ENCODE measurements around the gene EDA.
"Not testable (repeated sequence)": the region's sequence is repeated elsewhere in the genome, so short reads cannot be mapped to it uniquely, and the experiment has no call there.

EDA gene

DNA sequence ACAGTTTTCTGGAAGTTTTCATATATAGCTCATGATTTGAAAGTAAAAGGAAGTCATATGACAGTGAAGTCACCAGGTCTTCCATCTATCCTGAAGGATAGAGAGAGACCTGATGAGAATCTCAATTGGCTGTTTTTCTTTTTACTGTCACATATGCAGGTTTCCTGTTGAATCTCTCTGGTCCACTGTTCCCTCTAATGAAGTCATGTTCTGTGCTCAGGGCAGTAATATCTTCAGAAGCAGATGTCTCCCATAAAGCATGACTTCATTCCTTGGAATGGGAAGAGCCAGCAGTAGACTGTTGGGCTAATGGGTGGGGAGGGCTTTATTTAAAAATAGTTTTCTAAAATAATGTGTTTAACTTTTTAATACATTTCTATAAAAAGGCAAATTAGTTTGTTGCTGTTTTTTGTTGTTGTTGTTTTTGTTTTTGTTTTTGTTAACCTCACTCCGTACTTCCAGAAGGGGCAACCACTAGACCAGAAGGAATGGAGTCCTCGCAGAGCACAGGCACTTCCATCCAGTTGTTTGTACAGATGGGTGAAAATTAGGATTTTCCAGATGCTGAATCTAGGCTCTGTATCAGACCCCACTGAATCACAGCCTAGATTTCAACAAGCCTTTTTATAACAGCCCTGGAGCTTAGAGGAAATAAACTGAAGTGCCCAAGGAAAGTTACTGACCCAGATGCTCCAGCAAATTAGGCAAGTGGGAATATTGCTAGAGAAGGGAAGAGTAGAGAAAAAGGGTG is 379.6 kb downstream of the EDA start:
- Histone ChIP-seq H2AFZ (ENCODE audit: low read length, unreplicated experiment) (no peak overlapping the region), H3K4me3 (ENCODE audit: low read depth, low read length) (no peak overlapping the region), H3K79me2 (ENCODE audit: control insufficient read depth, insufficient read depth, low read length, unreplicated experiment) (no peaks in the 10 kb centered on the region), H3K4me1 (ENCODE audit: control insufficient read depth, insufficient read depth, low read length, unreplicated experiment) (no peaks in the 10 kb centered on the region), H3K36me3 (ENCODE audit: insufficient read depth, low read length) (no peaks in the 10 kb centered on the region), H3K27me3 (ENCODE audit: insufficient read depth, low read length) (no peaks in the 10 kb centered on the region), H3K27ac (ENCODE audit: low read depth, low read length) (no peak overlapping the region)

DNA sequence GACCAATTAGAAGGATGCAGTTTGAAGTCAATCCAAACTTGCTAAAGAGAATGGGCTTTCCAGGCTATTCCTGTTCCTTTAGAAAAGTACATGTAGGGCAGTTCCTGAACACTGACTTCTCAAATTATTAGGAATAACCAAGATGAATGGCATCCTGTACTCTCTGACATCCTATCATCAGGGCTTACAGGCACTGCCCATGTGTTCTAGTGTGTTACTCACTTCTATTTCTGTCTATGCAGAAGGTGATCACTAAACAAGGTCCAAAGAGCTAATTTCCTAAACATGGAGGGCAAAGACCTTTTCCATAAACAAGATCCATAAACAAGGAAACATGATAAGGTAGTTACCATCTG is 380.2 kb downstream of the EDA start:
- Histone ChIP-seq H3K27ac (ENCODE audit: low read depth, low read length) (no peak overlapping the region), H3K4me1 (ENCODE audit: control insufficient read depth, insufficient read depth, low read length, unreplicated experiment) (no peaks in the 10 kb centered on the region), H3K79me2 (ENCODE audit: control insufficient read depth, insufficient read depth, low read length, unreplicated experiment) (no peaks in the 10 kb centered on the region), H3K36me3 (ENCODE audit: insufficient read depth, low read length) (no peaks in the 10 kb centered on the region), H3K4me3 (ENCODE audit: low read depth, low read length) (no peak overlapping the region), H2AFZ (ENCODE audit: low read length, unreplicated experiment) (no peak overlapping the region), H3K27me3 (ENCODE audit: insufficient read depth, low read length) (no peaks in the 10 kb centered on the region)

DNA sequence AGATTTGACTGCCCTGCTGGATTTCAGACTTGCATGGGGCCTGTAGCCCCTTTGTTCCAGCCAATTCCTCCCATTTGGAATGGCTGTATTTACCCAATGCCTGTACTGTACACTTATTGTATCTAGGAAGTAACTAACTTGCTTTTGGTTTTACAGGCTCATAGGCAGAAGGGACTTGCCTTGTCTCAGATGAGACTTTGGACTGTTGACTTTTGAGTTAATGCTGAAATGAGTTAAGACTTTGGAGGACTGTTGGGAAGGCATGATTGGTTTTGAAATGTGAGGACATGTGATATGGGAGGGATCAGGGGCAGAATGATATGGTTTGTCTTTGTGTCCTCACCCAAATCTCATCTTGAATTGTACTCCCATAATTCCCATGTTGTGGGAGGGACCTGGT is 382.4 kb downstream of the EDA start:
- not testable (repeated sequence) for H3K36me3 ChIP-seq (ENCODE audit: insufficient read depth, low read length); H2AFZ ChIP-seq (ENCODE audit: low read length, unreplicated experiment); H3K4me3 ChIP-seq (ENCODE audit: low read depth, low read length); H3K79me2 ChIP-seq (ENCODE audit: control insufficient read depth, insufficient read depth, low read length, unreplicated experiment); H3K4me1 ChIP-seq (ENCODE audit: control insufficient read depth, insufficient read depth, low read length, unreplicated experiment); H3K27ac ChIP-seq (ENCODE audit: low read depth, low read length); H3K27me3 ChIP-seq (ENCODE audit: insufficient read depth, low read length)

- Histone ChIP-seq H3K27ac (ENCODE audit: low read depth, low read length) (no peak overlapping the region), H3K36me3 (ENCODE audit: insufficient read depth, low read length) (no peaks in the 10 kb centered on the region), H3K4me3 (ENCODE audit: low read depth, low read length) (no peak overlapping the region), H3K27me3 (ENCODE audit: insufficient read depth, low read length) (no peaks in the 10 kb centered on the region), H2AFZ (ENCODE audit: low read length, unreplicated experiment) (no peak overlapping the region), H3K4me1 (ENCODE audit: control insufficient read depth, insufficient read depth, low read length, unreplicated experiment) (no peaks in the 10 kb centered on the region), H3K79me2 (ENCODE audit: control insufficient read depth, insufficient read depth, low read length, unreplicated experiment) (no peaks in the 10 kb centered on the region)
Observed at GRCh38 chrX:70001269-70001668, 385.4 kb downstream of the EDA start.

DNA sequence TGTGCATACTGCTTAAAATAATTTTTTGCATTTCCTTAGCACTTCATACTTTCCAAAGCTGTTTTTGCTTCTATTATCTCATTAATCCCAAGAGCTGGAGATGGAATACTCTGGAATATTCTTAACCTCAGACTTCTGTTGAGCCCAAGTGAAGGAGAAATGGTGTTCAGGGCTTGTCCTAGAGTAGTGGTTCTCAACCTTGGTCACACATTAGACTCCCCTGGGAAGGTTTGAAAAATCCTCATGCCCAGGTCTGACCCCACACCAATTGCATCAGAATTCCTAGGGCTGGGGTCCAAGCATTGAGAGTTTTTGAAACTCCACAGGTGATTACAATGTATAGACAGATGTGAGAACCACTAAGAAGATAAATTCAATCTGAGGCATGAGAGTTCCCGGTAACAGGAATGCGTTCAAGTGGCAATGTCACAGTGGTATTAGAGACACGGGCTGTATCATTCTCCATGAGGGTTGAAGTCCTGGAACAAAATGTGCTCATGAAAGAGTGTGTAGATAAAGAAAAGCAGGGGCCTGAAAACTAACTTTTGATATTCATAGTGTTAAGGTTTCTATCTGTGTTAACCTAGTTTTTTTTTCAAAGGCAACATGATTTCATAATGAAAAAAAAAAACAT is 385.9 kb downstream of the EDA start:
- Histone ChIP-seq H3K4me1 (ENCODE audit: control insufficient read depth, insufficient read depth, low read length, unreplicated experiment) (no peaks in the 10 kb centered on the region), H3K27ac (ENCODE audit: low read depth, low read length) (no peak overlapping the region), H3K79me2 (ENCODE audit: control insufficient read depth, insufficient read depth, low read length, unreplicated experiment) (no peaks in the 10 kb centered on the region), H3K36me3 (ENCODE audit: insufficient read depth, low read length) (no peaks in the 10 kb centered on the region), H2AFZ (ENCODE audit: low read length, unreplicated experiment) (no peak overlapping the region), H3K27me3 (ENCODE audit: insufficient read depth, low read length) (0 out of 2 replicates have a peak, but pooled peaks cover 2% of the 10 kb centered on the region), H3K4me3 (ENCODE audit: low read depth, low read length) (no peak overlapping the region)

GRCh38 chrX:70007946-70008345 is 392.0 kb downstream of the EDA start:
- Histone ChIP-seq H2AFZ (ENCODE audit: low read length, unreplicated experiment) (no peak overlapping the region), H3K4me3 (ENCODE audit: low read depth, low read length) (no peak overlapping the region), H3K36me3 (ENCODE audit: insufficient read depth, low read length) (no peaks in the 10 kb centered on the region), H3K79me2 (ENCODE audit: control insufficient read depth, insufficient read depth, low read length, unreplicated experiment) (no peaks in the 10 kb centered on the region), H3K27me3 (ENCODE audit: insufficient read depth, low read length) (0 out of 2 replicates have a peak, but pooled peaks cover 3% of the 10 kb centered on the region), H3K27ac (ENCODE audit: low read depth, low read length) (no peak overlapping the region), H3K4me1 (ENCODE audit: control insufficient read depth, insufficient read depth, low read length, unreplicated experiment) (no peaks in the 10 kb centered on the region)

- Histone ChIP-seq H3K27ac (ENCODE audit: low read depth, low read length) (no peak overlapping the region), H3K79me2 (ENCODE audit: control insufficient read depth, insufficient read depth, low read length, unreplicated experiment) (no peaks in the 10 kb centered on the region), H3K4me3 (ENCODE audit: low read depth, low read length) (no peak overlapping the region), H3K27me3 (ENCODE audit: insufficient read depth, low read length) (0 out of 2 replicates have a peak, but pooled peaks cover 3% of the 10 kb centered on the region), H3K36me3 (ENCODE audit: insufficient read depth, low read length) (no peaks in the 10 kb centered on the region), H3K4me1 (ENCODE audit: control insufficient read depth, insufficient read depth, low read length, unreplicated experiment) (no peaks in the 10 kb centered on the region), H2AFZ (ENCODE audit: low read length, unreplicated experiment) (no peak overlapping the region)
Observed at GRCh38 chrX:70009049-70009448, 393.1 kb downstream of the EDA start.

- no peaks in the 10 kb centered on the region for H3K4me1 ChIP-seq (ENCODE audit: control insufficient read depth, insufficient read depth, low read length, unreplicated experiment)
- H3K4me3 ChIP-seq (ENCODE audit: low read depth, low read length), result no peak overlapping the region
- H3K36me3 ChIP-seq (ENCODE audit: insufficient read depth, low read length), result no peaks in the 10 kb centered on the region
Observed at GRCh38 chrX:70009970-70010369, 394.1 kb downstream of the EDA start.

DNA sequence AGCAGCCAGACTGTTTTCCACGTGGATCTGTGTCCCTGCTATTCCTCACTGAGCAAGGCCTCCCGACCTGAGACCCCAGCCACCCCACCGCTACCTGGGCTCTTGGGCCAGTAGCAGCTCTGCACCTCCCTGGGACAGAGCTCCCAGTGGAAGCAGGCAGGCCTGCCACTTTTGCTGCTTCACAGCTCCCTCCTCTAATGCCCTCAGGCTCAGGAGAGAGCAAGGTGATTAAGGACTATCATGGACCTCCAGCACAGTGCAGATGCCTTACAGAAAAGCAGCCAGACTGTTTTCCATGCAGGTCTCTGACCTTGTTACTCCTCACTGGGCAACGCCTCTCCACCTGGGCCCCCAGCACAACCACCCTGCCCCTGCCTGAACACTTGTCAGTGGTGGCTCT is 396.8 kb downstream of the EDA start:
- no peaks in the 10 kb centered on the region for H3K36me3 ChIP-seq (ENCODE audit: insufficient read depth, low read length)
- no peak overlapping the region for H3K27ac ChIP-seq (ENCODE audit: low read depth, low read length)
- no peaks in the 10 kb centered on the region for H3K4me1 ChIP-seq (ENCODE audit: control insufficient read depth, insufficient read depth, low read length, unreplicated experiment)
- no peaks in the 10 kb centered on the region for H3K79me2 ChIP-seq (ENCODE audit: control insufficient read depth, insufficient read depth, low read length, unreplicated experiment)
- H2AFZ ChIP-seq (ENCODE audit: low read length, unreplicated experiment), result no peak overlapping the region
- no peak overlapping the region for H3K4me3 ChIP-seq (ENCODE audit: low read depth, low read length)
- no peaks in the 10 kb centered on the region for H3K27me3 ChIP-seq (ENCODE audit: insufficient read depth, low read length)

More at GRCh38 chrX:70009970-70010369, 394.1 kb downstream of the EDA start:
- Histone ChIP-seq H2AFZ (ENCODE audit: low read length, unreplicated experiment) (no peak overlapping the region), H3K27ac (ENCODE audit: low read depth, low read length) (no peak overlapping the region), H3K79me2 (ENCODE audit: control insufficient read depth, insufficient read depth, low read length, unreplicated experiment) (no peaks in the 10 kb centered on the region), H3K27me3 (ENCODE audit: insufficient read depth, low read length) (0 out of 2 replicates have a peak, but pooled peaks cover 3% of the 10 kb centered on the region)

- Histone ChIP-seq H2AFZ (ENCODE audit: low read length, unreplicated experiment) (no peak overlapping the region), H3K36me3 (ENCODE audit: insufficient read depth, low read length) (no peaks in the 10 kb centered on the region), H3K27ac (ENCODE audit: low read depth, low read length) (no peak overlapping the region), H3K27me3 (ENCODE audit: insufficient read depth, low read length) (no peaks in the 10 kb centered on the region), H3K4me1 (ENCODE audit: control insufficient read depth, insufficient read depth, low read length, unreplicated experiment) (no peaks in the 10 kb centered on the region), H3K4me3 (ENCODE audit: low read depth, low read length) (no peak overlapping the region), H3K79me2 (ENCODE audit: control insufficient read depth, insufficient read depth, low read length, unreplicated experiment) (no peaks in the 10 kb centered on the region)
Observed at GRCh38 chrX:70013466-70014381, 397.8 kb downstream of the EDA start.
